HG03066 (cell line): Measurements from ENCODE around the gene LRBA.
"Not testable (repeated sequence)": the region's sequence is repeated elsewhere in the genome, so short reads cannot be mapped to it uniquely, and the experiment has no call there.

Experiments
- ATAC-seq: cut with Tn5 transposase; IDR thresholded peaks from one replicate; pipeline ENCODE4 v1.9.1; 2021; ENCODE audit warnings: low read depth; ENCODE audit not compliant: unreplicated experiment

LRBA gene

GRCh38 chr4:151021637-151022334 is 6.7 kb upstream of the LRBA start:
- ATAC-seq: no peak

DNA sequence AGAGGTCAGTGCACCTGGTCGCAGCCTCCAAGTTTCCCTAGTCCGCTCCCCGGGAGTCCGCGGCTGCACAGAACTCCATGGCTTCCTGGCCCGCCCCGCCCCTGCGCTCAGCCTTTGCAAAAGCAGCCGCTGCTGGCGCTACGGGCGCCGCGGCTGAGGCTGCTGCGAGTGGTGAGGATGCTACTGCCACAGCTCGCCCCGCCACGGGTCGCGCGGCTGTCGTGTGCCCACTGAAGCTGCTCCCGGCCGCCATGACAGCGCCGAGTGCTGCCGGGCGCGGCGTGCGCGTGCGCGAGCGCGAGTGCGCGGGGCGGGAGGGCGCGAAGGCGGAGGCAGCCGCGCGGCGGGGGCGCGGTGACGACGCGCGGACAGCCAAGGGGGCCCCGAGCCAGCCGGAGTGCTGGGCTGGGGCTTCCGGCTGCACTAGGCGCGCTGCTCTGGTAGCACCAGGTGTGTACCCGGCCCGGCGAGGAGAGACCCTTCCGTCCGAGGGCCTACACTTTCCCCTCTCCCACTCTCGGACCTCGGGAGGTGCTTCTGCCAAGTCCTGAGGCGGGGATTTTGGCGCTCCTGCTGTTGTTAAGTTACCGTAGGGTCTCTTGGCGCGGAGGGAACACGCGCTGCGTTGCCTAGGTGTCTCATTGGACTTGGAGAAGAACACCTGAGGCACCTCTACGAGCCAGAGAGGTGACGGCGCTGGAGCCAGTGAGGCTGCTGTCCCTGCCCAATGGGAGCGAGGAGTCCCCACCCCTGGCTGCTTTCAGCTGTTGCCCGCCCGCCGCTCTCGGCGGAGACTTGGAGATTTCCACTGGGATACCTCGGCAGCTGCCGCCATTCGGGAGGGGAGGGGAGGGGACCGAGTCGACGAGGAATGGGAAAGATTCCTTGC is 619 bp upstream of the LRBA start:
- ATAC-seq: peak; percentile 58

DNA sequence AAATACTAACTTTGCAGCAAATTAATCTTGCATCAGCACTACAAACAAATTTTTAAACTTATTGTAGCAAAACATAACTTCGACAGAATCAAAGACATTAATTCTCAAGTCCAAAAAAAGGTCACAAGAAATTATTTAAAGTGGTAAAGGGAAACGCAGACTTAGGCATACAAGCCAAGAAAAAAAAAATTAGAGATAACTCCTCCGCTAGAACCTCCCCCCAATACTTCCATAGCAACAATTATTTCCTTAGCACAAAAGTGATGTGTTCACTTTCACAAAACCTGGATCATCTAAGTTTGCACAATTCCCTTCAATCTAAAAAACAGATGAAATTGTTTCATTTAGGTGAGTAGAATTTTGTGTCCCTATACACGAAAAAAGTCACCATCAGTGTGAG is 1.1 kb downstream of the LRBA start:
- ATAC-seq: no peak

GRCh38 chr4:151013491-151013890 is 1.6 kb downstream of the LRBA start:
- ATAC-seq: no peak

DNA sequence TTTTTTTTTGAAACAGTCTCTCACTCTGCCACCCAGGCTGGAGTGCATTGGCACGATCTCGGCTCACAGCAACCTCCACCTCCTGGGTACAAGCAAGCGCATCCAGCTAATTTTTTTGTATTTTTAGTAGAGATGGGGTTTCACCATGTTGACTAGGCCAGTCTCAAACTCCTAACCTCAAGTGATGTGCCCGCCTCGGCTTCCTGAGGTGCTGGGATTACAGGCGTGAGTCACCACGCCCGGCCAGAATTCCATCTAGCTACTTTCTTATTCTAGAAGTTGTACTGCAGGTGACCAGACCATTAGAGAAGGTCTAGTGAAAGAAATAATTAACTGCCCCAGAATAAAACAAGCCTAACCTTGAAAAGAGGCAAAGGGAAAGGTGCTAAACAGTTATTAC is 2.3 kb downstream of the LRBA start:
- no peak for ATAC-seq

GRCh38 chr4:151012376-151012775 is 2.7 kb downstream of the LRBA start:
- ATAC-seq: no peak

GRCh38 chr4:151004222-151004621 is 10.9 kb downstream of the LRBA start:
- no peak for ATAC-seq

DNA sequence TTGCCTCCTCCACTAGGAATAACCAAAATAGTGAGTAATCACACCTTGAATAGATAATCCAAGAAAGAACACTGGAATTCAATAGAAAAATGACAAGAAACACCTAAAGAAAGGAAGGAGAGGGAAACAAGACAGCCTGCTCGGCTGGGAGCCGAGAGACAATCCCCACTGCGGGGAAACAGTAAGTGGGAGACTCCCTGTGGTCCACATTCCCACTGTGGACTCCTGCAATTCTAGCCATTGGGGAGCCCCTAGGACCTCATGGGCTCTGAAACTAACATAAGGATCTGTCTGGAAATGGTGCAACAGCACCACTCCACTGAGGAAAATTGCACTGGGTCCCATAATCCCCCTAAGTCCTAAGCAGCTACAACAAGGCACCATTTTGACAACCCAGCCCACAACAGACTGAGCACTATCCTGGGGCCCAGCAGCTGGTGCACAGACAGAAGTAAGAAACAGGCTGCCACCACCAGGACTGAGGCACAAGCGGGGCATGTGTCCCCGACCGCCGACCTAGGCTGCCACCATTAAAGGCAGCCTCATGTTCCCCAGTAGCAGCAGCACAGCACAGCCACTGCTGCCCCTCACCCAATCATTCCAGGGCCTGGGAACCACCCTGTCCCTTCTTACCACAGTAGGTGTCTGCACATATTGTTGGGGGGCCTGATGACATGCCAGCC is 14.2 kb downstream of the LRBA start:
- ATAC-seq: no peak

- no peak for ATAC-seq
Observed at GRCh38 chr4:150999086-150999485, 16.0 kb downstream of the LRBA start.

DNA sequence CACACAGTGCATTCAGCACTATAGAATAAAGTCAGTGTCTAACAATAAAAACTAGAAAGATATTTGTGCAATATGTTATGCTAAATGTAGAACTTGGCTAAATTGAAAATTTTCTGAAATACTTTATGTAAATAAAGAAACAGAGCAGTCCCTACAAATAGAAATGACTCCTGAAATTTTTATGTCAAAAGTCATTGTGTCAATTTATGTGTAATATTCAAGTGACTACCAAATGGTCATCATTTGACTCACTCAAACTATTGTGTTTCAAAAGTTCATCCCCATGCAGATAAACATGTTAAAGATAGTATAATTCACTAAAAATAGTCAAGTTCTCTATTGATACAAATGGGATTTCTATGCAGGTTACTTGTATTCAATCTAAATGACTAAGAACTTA is 17.9 kb downstream of the LRBA start:
- no peak for ATAC-seq

- no peak for ATAC-seq
Observed at GRCh38 chr4:150994721-150995120, 20.4 kb downstream of the LRBA start.

- not testable (repeated sequence) for ATAC-seq
Observed at GRCh38 chr4:150993577-150993976, 21.5 kb downstream of the LRBA start.

DNA sequence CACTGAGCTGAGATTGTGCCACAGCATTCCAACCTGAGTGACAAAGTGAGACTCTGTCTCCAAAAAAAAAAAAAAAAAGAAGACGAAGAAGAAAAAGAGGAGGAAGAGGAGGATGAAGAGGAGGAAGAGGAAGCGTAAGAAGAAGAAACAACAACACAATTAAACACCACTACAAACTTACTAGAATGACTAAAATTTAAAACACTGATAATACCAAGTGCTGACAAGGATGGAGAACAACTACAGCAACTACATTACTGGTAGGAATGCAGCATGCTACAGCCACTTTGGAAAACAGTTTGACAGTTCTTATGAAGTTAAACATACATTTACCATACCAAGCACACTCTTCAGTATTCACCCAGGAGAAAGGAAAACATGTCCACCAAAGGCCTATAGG is 24.1 kb downstream of the LRBA start:
- no peak for ATAC-seq

DNA sequence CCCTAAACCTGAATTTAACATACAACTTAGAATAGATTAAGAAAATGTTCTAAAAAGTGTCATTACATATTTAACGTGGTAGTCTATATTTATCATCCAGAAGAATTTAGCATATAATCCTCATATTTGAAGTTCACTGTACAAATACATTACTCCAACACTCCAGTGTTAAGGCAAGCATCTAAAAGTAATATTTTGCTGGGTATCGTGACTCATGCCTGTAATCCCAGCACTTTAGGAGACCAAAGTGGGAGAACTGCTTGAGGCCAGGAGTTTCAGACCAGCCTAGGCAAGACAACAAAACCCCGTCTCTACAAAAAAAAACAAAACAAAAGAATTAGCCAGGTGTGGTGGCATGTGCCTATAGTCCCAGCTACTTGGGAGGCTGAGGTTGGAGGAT is 24.8 kb downstream of the LRBA start:
- ATAC-seq: no peak

- no peak for ATAC-seq
Observed at GRCh38 chr4:150988238-150988637, 26.8 kb downstream of the LRBA start.

DNA sequence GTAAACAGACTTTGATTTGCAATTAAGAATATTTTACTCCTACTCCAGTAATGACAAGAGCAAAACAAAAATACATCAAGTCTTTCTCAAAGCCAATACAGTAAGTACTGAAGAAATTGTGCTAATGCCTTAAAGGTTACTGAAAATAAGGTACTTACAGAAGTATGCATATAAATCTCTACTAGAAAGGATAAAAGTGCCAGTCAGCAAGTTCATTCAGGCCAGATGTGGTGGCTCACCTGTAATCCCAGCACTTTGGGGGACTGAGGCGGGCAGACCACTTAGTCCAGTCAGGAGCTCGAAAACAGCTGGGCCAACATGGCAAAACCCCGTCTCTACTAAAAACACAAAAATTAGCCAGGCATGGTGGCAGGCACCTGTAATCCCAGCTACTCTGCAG is 27.9 kb downstream of the LRBA start:
- ATAC-seq: no peak

GRCh38 chr4:150986085-150986484 is 29.0 kb downstream of the LRBA start:
- ATAC-seq: no peak

GRCh38 chr4:150983851-150984250 is 31.2 kb downstream of the LRBA start:
- no peak for ATAC-seq

DNA sequence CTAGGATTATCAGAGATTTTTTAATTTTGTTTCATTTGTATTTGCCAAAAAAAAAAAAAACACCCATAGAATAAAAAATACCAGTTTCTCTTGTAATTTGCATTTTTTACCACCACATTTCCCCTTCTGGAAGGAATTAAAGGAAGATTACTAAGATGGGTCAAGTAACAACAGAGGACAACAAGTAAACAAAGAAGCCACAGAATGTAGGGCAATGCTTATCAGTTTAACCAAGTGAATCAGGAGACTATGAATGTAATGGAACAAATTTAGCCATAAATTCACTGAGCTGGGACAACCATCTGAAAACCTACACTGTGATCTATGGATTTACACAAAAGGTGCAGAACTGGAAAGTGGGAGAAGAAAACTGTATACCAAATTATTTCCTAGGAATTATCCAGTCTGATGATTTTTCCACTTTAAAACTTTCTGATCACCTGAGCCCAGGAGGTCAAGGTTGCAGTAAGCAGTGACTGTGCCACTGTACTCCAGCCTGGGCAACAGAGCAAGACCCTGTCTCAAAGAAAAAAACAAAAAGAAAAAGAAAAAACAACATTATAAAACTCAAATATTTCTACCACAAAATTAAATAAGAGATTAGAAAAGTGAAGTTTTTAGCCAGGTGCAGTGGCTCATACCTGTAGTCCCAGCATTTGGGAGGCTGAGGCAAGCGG is 32.4 kb downstream of the LRBA start:
- no peak for ATAC-seq

DNA sequence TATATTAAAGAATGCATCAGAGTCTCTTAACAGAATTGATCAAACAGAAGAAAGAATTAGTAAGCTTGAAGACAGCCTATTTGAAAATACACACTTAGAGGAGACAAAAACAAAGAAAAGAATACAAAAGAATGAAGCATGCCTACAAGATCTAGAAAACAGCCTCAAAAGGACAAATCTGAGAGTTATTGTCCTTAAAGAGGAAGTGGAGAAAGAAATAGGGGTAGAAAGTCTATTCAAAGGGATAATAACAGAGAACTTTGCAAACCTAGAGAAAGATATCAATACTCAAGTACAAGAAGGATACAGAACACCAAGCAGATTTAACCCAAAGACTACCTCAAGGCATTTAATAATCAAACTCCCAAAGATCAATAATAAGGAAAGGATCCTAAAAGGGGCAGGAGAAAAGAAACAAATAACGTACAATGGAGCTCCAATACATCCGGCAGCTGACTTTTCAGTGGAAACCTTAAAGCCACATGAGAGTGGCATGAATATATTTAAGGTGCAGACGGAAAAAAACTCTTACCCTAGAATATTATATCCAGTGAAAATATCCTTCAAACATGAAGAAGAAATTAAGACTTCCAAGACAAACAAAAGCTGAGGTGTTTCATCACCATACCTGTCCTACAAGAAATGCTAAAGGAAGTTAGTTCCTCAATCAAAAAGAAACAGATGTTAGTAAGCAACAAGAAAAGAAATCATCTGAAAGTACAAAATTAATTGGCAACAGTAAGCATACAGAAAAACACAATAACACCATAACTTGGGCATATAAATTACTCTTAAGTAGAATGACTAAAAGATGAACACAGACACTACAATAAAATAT is 36.1 kb downstream of the LRBA start:
- ATAC-seq: no peak
